NCI-H510A (cell line): ENCODE results near the gene NEDD9.

Experiments used
- DNase-seq: peaks from one replicate; lab custom pipeline; 2025; lab: John Stamatoyannopoulos, UW

The NEDD9 gene

GRCh38 chr6:11174242-11174611, 58.2 kb downstream of the NEDD9 start:
- DNase-seq = no peak

- DNase-seq = no peak
These were observed 59.8 kb downstream of the NEDD9 start for GRCh38 chr6:11172501-11173327.

GRCh38 chr6:11171952-11172351, 60.5 kb downstream of the NEDD9 start:
- no peak for DNase-seq

- no peak for DNase-seq
These were observed 64.3 kb downstream of the NEDD9 start for GRCh38 chr6:11168091-11168635.

GRCh38 chr6:11166948-11167347, 65.5 kb downstream of the NEDD9 start:
- DNase-seq = no peak

- DNase-seq = no peak
These were observed 67.5 kb downstream of the NEDD9 start for GRCh38 chr6:11164717-11165646.

- no peak for DNase-seq
These were observed 68.5 kb downstream of the NEDD9 start for GRCh38 chr6:11163932-11164331.

- no peak for DNase-seq
These were observed 70.2 kb downstream of the NEDD9 start for GRCh38 chr6:11162262-11162661.

GRCh38 chr6:11161031-11161956, 71.2 kb downstream of the NEDD9 start:
- no peak for DNase-seq

- DNase-seq = no peak
These were observed 72.3 kb downstream of the NEDD9 start for GRCh38 chr6:11160199-11160598.

GRCh38 chr6:11155589-11155988, 76.9 kb downstream of the NEDD9 start:
- DNase-seq = no peak

GRCh38 chr6:11153447-11153846, 79.0 kb downstream of the NEDD9 start:
- DNase-seq = no peak

GRCh38 chr6:11152581-11152980, 79.9 kb downstream of the NEDD9 start:
- no peak for DNase-seq

- no peak for DNase-seq
These were observed 81.0 kb downstream of the NEDD9 start for GRCh38 chr6:11151488-11151887.

- no peak for DNase-seq
These were observed 82.9 kb downstream of the NEDD9 start for GRCh38 chr6:11149551-11149950.

GRCh38 chr6:11146117-11146826, 86.2 kb downstream of the NEDD9 start:
- no peak for DNase-seq

GRCh38 chr6:11144393-11144851, 88.0 kb downstream of the NEDD9 start:
- no peak for DNase-seq

- no peak for DNase-seq
These were observed 88.8 kb downstream of the NEDD9 start for GRCh38 chr6:11143394-11144371.

GRCh38 chr6:11142296-11143027, 90.0 kb downstream of the NEDD9 start:
- DNase-seq = no peak
